Skeletal muscle tissue (tissue), 4 donors: ENCODE results near the gene B4GALT3. TPM values are rescaled to one million over a fixed set of nuclear protein-coding genes. Genes with fewer than 3 reads are reported as not detected.
"Not testable (repeated sequence)": the region's sequence is repeated elsewhere in the genome, so short reads cannot be mapped to it uniquely, and the experiment has no call there.

Experiments
- H3K27ac ChIP-seq: one replicate; pipeline ENCODE4 v1.7.0; 2013; ENCODE audit warnings: mild to moderate bottlenecking, low read depth, low read length, inconsistent platforms
- H3K27me3 ChIP-seq, 3 donors: one replicate each; pipeline ENCODE4 v1.7.0; 2013; ENCODE audit warnings: low read length in 3 of 3; ENCODE audit not compliant: control insufficient read depth in 3 of 3, insufficient read depth in 3 of 3
- H3K36me3 ChIP-seq, 3 donors: one replicate each; pipeline ENCODE4 v1.7.0; 2013; ENCODE audit warnings: low read length in 3 of 3; ENCODE audit not compliant: control insufficient read depth in 3 of 3, insufficient read depth in 3 of 3
- H3K4me1 ChIP-seq, 3 donors: one replicate each; pipeline ENCODE4 v1.7.0; 2013; ENCODE audit warnings: low read length in 3 of 3, mild to moderate bottlenecking in 3 of 3; ENCODE audit not compliant: control insufficient read depth in 3 of 3, insufficient read depth in 3 of 3
- H3K4me3 ChIP-seq, 3 donors: one replicate each; pipeline ENCODE4 v1.7.0; 2013; ENCODE audit warnings: low read length in 3 of 3
- H3K9ac ChIP-seq, 3 donors: one replicate each; pipeline ENCODE4 v1.7.0; 2013; ENCODE audit warnings: low read length in 3 of 3, mild to moderate bottlenecking in 3 of 3, moderate library complexity in 2 of 3, low read depth in 1 of 3
- H3K9me3 ChIP-seq, 3 donors: one replicate each; pipeline ENCODE4 v1.7.0; 2013; ENCODE audit warnings: low read length in 3 of 3; ENCODE audit not compliant: control insufficient read depth in 3 of 3
- total RNA-seq: library from RNA; depleted of rRNA; stranded (reverse); fragments of >200 nt; gene quantifications from one replicate; pipeline ENCODE4 v1.2.3, GENCODE V29; 2014
- donor health status: Osteomylitis.

B4GALT3 gene
- 11.0 TPM for total RNA-seq

DNA sequence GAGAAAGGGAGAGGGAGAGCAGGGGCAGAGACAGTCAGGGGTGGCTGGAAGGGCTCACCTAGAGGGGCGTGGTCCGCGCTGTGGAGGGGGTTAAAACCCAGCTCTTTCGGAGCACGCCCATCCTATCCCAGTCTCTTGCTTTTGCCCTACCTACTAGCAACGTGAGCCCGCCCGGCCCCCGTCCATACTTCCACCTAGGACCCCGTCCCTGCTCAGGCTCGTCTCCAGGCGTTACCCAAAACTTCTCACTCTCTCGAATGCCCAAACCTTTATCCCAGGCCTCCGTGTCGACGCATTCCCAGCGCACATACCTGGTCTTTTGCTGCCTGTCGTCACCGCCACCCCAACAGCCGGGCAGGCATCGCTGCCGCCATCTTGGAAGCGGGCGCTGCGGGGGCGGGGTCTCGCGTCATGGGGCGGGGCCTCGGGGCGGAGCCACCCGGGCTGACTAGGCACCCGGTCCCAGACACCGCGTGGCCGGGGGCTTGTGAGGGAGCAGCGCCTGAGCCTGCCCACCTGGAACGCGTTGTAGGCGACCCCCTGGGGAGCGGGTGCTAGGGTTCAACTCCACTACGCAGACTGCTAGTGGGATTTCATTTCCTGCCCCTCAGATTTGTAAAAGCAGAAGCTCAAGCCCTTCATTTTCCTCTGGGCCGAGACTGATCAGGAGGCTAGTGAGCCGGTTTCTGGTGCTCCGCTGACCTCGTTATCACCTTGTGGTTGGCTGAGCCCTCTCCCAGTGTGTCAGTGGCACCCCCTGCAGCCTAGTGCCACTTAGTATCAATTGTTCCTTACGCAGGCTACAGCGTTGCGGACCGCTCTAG, at the start of gene B4GALT3:
B4GALT3 (minus strand) TSS at position 396 of the 824 bp plus-strand sequence. CDS start 1,447 bp downstream, outside the sequence.
- H3K9ac ChIP-seq = peak within 1 kb of the TSS; percentile 96 to 99 (median 97)
- H3K4me3 ChIP-seq = peak within 1 kb of the TSS; percentile 98 to 99 (median 99)
- H3K36me3 ChIP-seq = peaks cover 30 to 31% (median 31%) of the 10 kb centered on the region in 3 donors
- peaks cover 31 to 36% (median 32%) of the 10 kb centered on the region in 3 donors for H3K4me1 ChIP-seq
- no peaks in the 10 kb centered on the region for H3K27me3 ChIP-seq
- H3K27ac ChIP-seq = peak within 1 kb of the TSS; percentile 93
- H3K9me3 ChIP-seq = no peaks in the 10 kb centered on the region

- H3K27me3 ChIP-seq = no peaks in the 10 kb centered on the region
- no peaks in the 10 kb centered on the region for H3K9me3 ChIP-seq
- peaks cover 20 to 25% (median 22%) of the 10 kb centered on the region in 3 donors for H3K4me1 ChIP-seq
- H3K27ac ChIP-seq = peak overlapping the region; percentile 74
- H3K4me3 ChIP-seq = peak overlapping the region; percentile 98 to 99 (median 99)
- H3K36me3 ChIP-seq = peaks cover 24 to 32% (median 27%) of the 10 kb centered on the region in 3 donors
- peak overlapping the region; percentile 84 to 95 (median 85) for H3K9ac ChIP-seq
Measured at GRCh38 chr1:161226759-161227158, 49.5 kb upstream of the B4GALT3 start.

GRCh38 chr1:161226320-161226711, 49.0 kb upstream of the B4GALT3 start:
- no peaks in the 10 kb centered on the region for H3K27me3 ChIP-seq
- H3K4me3 ChIP-seq = peak overlapping the region; percentile 98 to 99 (median 99)
- H3K36me3 ChIP-seq = peaks cover 24 to 32% (median 27%) of the 10 kb centered on the region in 3 donors
- peak overlapping the region; percentile 74 for H3K27ac ChIP-seq
- H3K9ac ChIP-seq = peak overlapping the region; percentile 84 to 95 (median 85)
- H3K9me3 ChIP-seq = no peaks in the 10 kb centered on the region
- peaks cover 20 to 25% (median 22%) of the 10 kb centered on the region in 3 donors for H3K4me1 ChIP-seq

GRCh38 chr1:161225534-161226319, 48.4 kb upstream of the B4GALT3 start, which contains the start of gene TOMM40L:
TOMM40L (plus strand) TSS chr1:161226060; CDS start chr1:161226490, 430 bp downstream.
- peak within 1 kb of the TSS; percentile 84 to 95 (median 85) for H3K9ac ChIP-seq
- H3K4me1 ChIP-seq = peaks cover 20 to 25% (median 22%) of the 10 kb centered on the region in 3 donors
- no peaks in the 10 kb centered on the region for H3K27me3 ChIP-seq
- peaks cover 24 to 29% (median 26%) of the 10 kb centered on the region in 3 donors for H3K36me3 ChIP-seq
- H3K9me3 ChIP-seq = no peaks in the 10 kb centered on the region
- H3K4me3 ChIP-seq = peak within 1 kb of the TSS; percentile 98 to 99 (median 99)
- H3K27ac ChIP-seq = peak within 1 kb of the TSS; percentile 74

DNA sequence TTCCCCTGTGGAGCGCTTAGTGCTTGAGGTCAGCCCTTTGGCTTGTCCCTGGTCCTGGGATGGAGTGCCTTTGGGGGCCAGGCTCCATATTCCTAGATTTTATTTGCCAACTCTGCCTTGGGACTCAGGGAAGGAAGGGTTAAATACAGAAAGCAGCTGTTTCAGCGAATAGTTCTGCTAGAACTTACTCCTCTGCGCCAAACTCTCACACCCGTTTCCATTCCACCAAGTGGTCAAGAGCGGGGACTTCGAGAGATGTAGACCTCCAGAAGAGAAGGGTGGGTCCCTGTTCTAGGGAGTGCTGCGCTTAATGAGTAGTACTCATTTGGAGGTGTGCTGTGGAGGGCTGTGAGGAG, 47.8 kb upstream of the B4GALT3 start:
- H3K9ac ChIP-seq = peak overlapping the region; percentile 10 to 45 (median 32)
- H3K9me3 ChIP-seq = no peaks in the 10 kb centered on the region
- H3K4me3 ChIP-seq = peak overlapping the region; percentile 26 to 60 (median 57)
- peaks cover 20 to 25% (median 22%) of the 10 kb centered on the region in 3 donors for H3K4me1 ChIP-seq
- H3K36me3 ChIP-seq = peaks cover 22 to 24% (median 22%) of the 10 kb centered on the region in 3 donors
- H3K27ac ChIP-seq = peak overlapping the region; percentile 74
- H3K27me3 ChIP-seq = no peaks in the 10 kb centered on the region

DNA sequence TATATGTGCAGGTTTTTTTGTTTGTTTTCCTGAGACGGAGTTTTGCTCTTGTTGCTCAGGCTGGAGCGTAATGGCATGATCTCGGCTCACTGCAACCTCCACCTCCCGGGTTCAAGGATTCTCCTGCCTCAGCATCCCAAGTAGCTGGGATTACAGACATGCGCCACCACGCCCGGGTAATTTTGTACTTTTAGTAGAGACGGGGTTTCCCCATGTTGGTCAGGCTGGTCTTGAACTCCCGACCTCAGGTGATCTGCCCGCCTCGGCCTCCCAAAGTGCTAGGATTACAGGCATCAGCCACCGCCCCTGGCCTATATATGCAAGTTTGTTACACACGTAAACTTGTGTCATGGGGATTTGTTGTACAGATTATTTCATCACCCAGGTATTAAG, 47.4 kb upstream of the B4GALT3 start:
- H3K9me3 ChIP-seq, H3K9ac ChIP-seq, H3K4me3 ChIP-seq, H3K27me3 ChIP-seq, H3K27ac ChIP-seq: not testable (repeated sequence)
- H3K4me1 ChIP-seq = peaks cover 20 to 25% (median 22%) of the 10 kb centered on the region in 3 donors
- peaks cover 17 to 19% (median 19%) of the 10 kb centered on the region in 3 donors for H3K36me3 ChIP-seq

DNA sequence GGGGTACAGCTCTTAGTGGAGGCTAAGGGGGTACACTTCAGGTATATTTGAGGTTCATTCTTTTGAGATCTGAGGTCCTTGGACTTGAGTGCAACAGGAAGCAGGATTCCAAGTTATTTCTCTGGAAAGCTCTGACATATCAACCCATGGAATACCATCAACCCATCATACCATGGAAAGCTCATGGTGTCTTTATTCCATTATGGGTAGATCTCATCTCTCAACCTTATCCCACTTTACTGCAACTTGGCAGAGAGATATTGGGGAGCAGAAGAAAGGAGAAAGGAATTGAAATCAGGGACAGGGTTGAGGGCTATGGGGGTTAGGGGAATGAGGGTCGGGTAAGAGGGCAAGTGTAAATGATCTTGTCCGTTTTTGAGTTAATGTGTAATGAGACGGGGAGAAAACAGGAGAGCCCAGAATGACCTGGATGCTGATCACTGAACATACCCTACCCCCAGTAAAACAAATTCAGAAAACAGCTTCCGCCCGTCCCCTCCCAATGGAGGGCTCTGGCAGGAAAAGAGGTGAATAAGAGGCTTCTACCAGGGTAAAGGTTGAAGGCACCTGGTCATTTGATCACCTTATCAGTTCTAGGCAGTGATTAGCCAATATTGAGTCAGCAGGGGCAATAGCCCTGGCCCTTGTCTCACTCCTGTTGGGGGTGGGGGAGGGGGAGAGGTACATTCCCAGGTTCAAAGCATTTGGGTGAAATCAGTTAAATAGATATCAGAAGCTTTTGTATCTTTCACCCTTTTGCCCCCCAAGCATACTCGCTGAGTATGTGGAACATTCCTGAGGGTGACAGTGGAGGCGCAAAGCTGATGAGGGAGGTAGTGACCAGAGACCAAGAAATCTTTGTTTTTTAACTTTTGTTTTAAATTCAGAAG, 46.7 kb upstream of the B4GALT3 start:
- Histone ChIP-seq H3K9me3 (no peaks in the 10 kb centered on the region), H3K27me3 (no peaks in the 10 kb centered on the region), H3K36me3 (peaks cover 11 to 13% (median 12%) of the 10 kb centered on the region in 3 donors), H3K9ac (no peak overlapping the region), H3K27ac (no peak overlapping the region), H3K4me3 (no peak overlapping the region), H3K4me1 (peaks cover 20 to 25% (median 22%) of the 10 kb centered on the region in 3 donors)

DNA sequence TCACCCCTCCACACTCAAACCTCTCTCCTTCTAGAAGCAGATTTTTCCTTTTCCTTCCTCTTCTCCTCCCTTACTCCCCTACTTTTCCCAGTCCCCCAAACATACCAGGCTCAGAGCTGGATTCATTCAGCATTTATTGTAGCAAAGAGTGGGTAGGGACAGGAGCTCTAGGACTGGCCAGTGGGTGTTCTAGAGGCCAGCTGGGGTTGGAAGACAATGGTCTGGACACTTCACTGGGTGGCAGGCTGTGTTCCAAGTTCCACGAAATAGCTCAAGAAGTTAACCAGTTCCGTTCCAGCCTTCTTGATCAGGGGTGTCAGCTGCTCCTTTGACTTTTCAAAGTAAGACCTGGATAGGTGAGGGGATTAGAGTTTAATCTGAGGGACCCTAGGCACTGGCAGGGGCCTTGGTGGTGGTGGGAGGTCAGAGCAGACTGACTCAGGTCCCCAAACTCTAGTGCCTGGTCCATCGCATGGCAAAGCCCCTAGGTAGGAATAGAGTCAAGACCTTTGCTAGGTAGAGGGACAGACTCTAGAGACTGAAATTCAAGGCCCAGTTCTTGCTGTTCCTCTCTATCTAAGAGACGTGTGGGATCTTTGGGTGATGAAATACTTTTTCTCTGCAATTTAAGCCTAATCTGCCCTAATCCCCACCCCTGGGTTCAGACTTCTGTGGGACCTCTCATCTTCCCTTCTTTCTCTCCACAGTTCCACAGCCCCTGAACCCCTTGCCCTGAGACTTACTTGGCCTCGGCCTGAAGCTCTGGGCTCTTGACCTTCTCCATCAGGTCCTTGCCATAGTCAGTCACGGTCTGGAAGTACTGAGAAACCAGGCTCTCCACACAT, 45.1 kb upstream of the B4GALT3 start:
- Histone ChIP-seq H3K4me3 (no peak overlapping the region), H3K27ac (no peak overlapping the region), H3K9me3 (no peaks in the 10 kb centered on the region), H3K27me3 (no peaks in the 10 kb centered on the region), H3K4me1 (peaks cover 15 to 22% (median 18%) of the 10 kb centered on the region in 3 donors), H3K36me3 (no peaks in the 10 kb centered on the region), H3K9ac (no peak overlapping the region)
